Right atrium auricular region (tissue), 2 donors: ENCODE measurements around the gene CIT. TPM values are rescaled to one million over a fixed set of nuclear protein-coding genes. Genes with fewer than 3 reads are reported as not detected.

Experiments
- DNase-seq: peaks from one replicate; pipeline ENCODE4 v3.0.0-alpha.2; 2019; ENCODE audit warnings: low spot score
- H3K27ac ChIP-seq, 2 donors: fragments of 200-600 bp; sonication (generic); 1 replicate in 1 of 2; 2 replicates in 1 of 2; pipeline ENCODE4 v1.5.1; 2016 to 2019
- H3K27me3 ChIP-seq, 2 donors: fragments of 200-600 bp; sonication (generic); one replicate each; pipeline versions ENCODE4 v1.5.1 to v1.6.0; 2017 to 2019
- H3K36me3 ChIP-seq: fragments of 200-600 bp; sonication (generic); one replicate; pipeline ENCODE4 v1.5.1; 2016
- H3K4me1 ChIP-seq, 2 donors: fragments of 200-600 bp; sonication (generic); one replicate each; pipeline versions ENCODE4 v1.5.1 to v1.6.0; 2017 to 2019
- H3K4me3 ChIP-seq, 2 donors: fragments of 200-600 bp; sonication (generic); 1 replicate in 1 of 2; 2 replicates in 1 of 2; pipeline ENCODE4 v1.5.1; 2017 to 2019; ENCODE audit warnings: mild to moderate bottlenecking in 1 of 2, moderate library complexity in 1 of 2
- H3K9me3 ChIP-seq, 2 donors: fragments of 200-600 bp; sonication (generic); one replicate each; pipeline ENCODE4 v1.5.1; 2019
- CTCF ChIP-seq, 2 donors: fragments of 200-600 bp; sonication (generic); IDR thresholded peaks; one replicate each; pipeline ENCODE4 v1.5.1; 2019; ENCODE audit warnings: antibody characterized with exemption in 2 of 2
- total RNA-seq, 2 donors: library from RNA; depleted of rRNA; stranded (reverse); fragments of >200 nt; gene quantifications; one replicate each; pipeline ENCODE4 v1.1.0, GENCODE V29; 2016

CIT gene
- total RNA-seq, 2 donors from 2014 or later, result 0.79 to 1.2 TPM

- no peak for TF ChIP-seq CTCF (IDR thresholded peaks at IDR 0.05)
- H3K4me1 ChIP-seq, result no peaks in the 10 kb centered on the region
- H3K36me3 ChIP-seq, result no peaks in the 10 kb centered on the region
- H3K27me3 ChIP-seq, result no peaks in the 10 kb centered on the region
- no peak overlapping the region for H3K27ac ChIP-seq
- no peaks in the 10 kb centered on the region for H3K9me3 ChIP-seq
- no peak overlapping the region for H3K4me3 ChIP-seq
- DNase-seq, result no peak
Observed at GRCh38 chr12:119791453-119791852, 85.7 kb downstream of the CIT start.

- H3K4me1 ChIP-seq, result no peaks in the 10 kb centered on the region
- TF ChIP-seq CTCF (IDR thresholded peaks at IDR 0.05), result no peak
- H3K36me3 ChIP-seq, result no peaks in the 10 kb centered on the region
- peaks cover 0 to 11% of the 10 kb centered on the region in 2 donors for H3K9me3 ChIP-seq
- no peak overlapping the region for H3K4me3 ChIP-seq
- no peak for DNase-seq
- no peak overlapping the region for H3K27ac ChIP-seq
- no peaks in the 10 kb centered on the region for H3K27me3 ChIP-seq
Observed at GRCh38 chr12:119788786-119789185, 88.3 kb downstream of the CIT start.

- H3K9me3 ChIP-seq, result peaks cover 0 to 11% of the 10 kb centered on the region in 2 donors
- no peak overlapping the region for H3K4me3 ChIP-seq
- TF ChIP-seq CTCF (IDR thresholded peaks at IDR 0.05), result no peak
- no peaks in the 10 kb centered on the region for H3K4me1 ChIP-seq
- H3K36me3 ChIP-seq, result no peaks in the 10 kb centered on the region
- no peaks in the 10 kb centered on the region for H3K27me3 ChIP-seq
- no peak overlapping the region for H3K27ac ChIP-seq
- no peak for DNase-seq
Observed at GRCh38 chr12:119786539-119786938, 90.6 kb downstream of the CIT start.

GRCh38 chr12:119784673-119785072 lies 92.4 kb downstream of the CIT start:
- no peak for DNase-seq
- Histone ChIP-seq H3K27ac (no peak overlapping the region), H3K4me1 (no peaks in the 10 kb centered on the region), H3K9me3 (peaks cover 0 to 11% of the 10 kb centered on the region in 2 donors), H3K36me3 (no peaks in the 10 kb centered on the region), H3K4me3 (no peak overlapping the region), H3K27me3 (no peaks in the 10 kb centered on the region)
- no peak for TF ChIP-seq CTCF (IDR thresholded peaks at IDR 0.05)

GRCh38 chr12:119783787-119784186 lies 93.3 kb downstream of the CIT start:
- no peaks in the 10 kb centered on the region for H3K4me1 ChIP-seq
- H3K36me3 ChIP-seq, result no peaks in the 10 kb centered on the region
- DNase-seq, result no peak
- H3K4me3 ChIP-seq, result no peak overlapping the region
- no peaks in the 10 kb centered on the region for H3K27me3 ChIP-seq
- TF ChIP-seq CTCF (IDR thresholded peaks at IDR 0.05), result no peak
- H3K9me3 ChIP-seq, result peaks cover 0 to 11% of the 10 kb centered on the region in 2 donors
- H3K27ac ChIP-seq, result no peak overlapping the region

- Histone ChIP-seq H3K36me3 (no peaks in the 10 kb centered on the region), H3K4me3 (no peak overlapping the region), H3K9me3 (peaks cover 0 to 11% of the 10 kb centered on the region in 2 donors), H3K27ac (no peak overlapping the region), H3K27me3 (no peaks in the 10 kb centered on the region), H3K4me1 (no peaks in the 10 kb centered on the region)
- DNase-seq, result no peak
- no peak for TF ChIP-seq CTCF (IDR thresholded peaks at IDR 0.05)
Observed at GRCh38 chr12:119781804-119782203, 95.3 kb downstream of the CIT start.
